GM23248 (cell line): ENCODE data around the gene RESP18.

ENCODE experiments used
- EZH2 ChIP-seq: fragments of 200-600 bp; sonication (generic); IDR thresholded peaks from 2 replicates; pipeline ENCODE4 v1.6.1; 2018; ENCODE audit warnings: antibody characterized with exemption, mild to moderate bottlenecking; ENCODE audit not compliant: insufficient read depth, poor library complexity, severe bottlenecking
- EZH2phosphoT487 ChIP-seq: fragments of 200-600 bp; sonication (generic); IDR thresholded peaks from 2 replicates; pipeline ENCODE4 v1.6.1; 2018; ENCODE audit warnings: antibody characterized with exemption, moderate library complexity, mild to moderate bottlenecking, low read depth; ENCODE audit not compliant: insufficient read depth

- TF ChIP-seq EZH2phosphoT487 (no peak), EZH2 (no peak)
These were observed 44.8 kb downstream of the RESP18 start for GRCh38 chr2:219287580-219288265.
